ENCODE results near the gene ECM2. TPM values are rescaled to one million over a fixed set of nuclear protein-coding genes. Genes with fewer than 3 reads are reported as not detected.

Gene ECM2
- total RNA-seq, result 5.3 TPM

DNA sequence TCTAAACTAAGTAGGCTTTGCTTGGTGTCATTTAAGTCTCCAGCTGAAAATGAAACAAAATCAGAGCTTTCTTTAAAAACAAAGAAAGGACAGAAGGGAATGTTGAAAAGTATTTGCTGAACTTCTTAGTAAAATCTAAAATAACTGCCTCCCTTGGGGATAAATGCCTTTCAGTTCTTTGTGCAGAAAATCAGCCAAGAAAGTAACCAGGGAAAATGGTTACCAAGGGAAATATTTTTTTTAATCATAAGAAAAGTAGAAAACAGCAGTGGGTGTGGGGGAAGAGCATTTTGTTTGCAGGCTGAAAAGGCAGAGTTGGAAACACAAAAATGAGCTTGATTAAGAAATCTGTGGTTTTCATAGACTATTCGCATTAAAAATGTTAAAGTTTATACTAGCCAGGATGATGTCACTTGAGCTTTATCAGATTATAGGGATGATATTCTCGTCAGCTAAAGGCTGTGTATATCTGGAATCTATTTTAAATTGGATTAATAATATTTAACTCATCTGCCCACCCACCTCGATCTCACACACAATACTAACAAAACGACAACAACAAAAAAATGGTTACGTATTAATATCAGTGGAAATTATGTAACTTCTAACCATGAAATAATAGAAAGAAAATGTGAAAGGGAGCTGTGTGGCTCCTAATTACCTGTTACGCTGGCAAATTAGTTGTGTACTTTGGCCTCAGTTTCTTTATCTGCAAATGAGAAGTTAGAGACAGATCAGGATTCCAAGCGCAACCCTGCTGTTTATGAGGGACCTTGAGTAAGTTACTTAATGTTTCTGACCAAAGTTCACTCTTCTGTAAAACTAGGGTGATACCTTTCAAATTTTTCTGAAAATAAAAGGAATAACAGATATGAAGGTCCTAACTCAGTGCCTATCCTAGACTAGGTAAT is at the start of gene ECM2:
ECM2 (minus strand) TSS at position 51 of the 911 bp plus-strand sequence. CDS start 13,124 bp downstream, outside the sequence.

DNA sequence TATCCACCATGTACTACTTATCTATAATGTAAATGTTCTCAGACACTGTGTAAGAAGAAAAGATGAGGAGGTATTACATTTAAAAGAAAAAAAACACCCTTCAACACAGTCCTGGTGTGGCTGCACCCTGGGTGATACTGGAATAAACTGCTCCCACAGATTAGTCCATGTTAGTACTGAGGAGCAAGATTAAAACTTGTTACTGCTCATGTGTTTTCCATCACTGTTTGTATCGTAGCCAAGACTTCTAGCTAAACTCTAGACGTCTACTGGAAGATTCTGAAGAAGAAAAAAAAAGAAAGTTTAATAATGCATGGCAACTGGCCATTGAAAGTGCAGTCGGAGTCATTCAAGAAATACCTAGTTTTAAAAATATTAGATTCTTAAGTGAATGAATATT is 53.5 kb downstream of the ECM2 start, which contains the start of gene ASPN:
ASPN (minus strand) TSS at position 178 of the 400 bp plus-strand sequence.

Small RNAs within 50 kb of the gene (small RNA-seq; reads per million reads assigned to genes)
- gene AL157827.1, result not detected
- gene MIR4670, result not detected

Other genes starting within 250 kb of the ECM2 start
- 136 TPM for gene IARS1, start 242.3 kb downstream of the ECM2 start, total RNA-seq
- gene NOL8, start 210.6 kb downstream of the ECM2 start, total RNA-seq, result 19.1 TPM
- gene CENPP, start 210.0 kb downstream of the ECM2 start, total RNA-seq, result 6.5 TPM
- gene OGN, start 131.4 kb downstream of the ECM2 start, total RNA-seq, result 11.8 TPM
- 1.6 TPM for gene OMD, start 111.5 kb downstream of the ECM2 start, total RNA-seq
- 2.3 TPM for gene ASPN, start 53.5 kb downstream of the ECM2 start, total RNA-seq
- 11.1 TPM for gene IPPK, start 134.1 kb upstream of the ECM2 start, total RNA-seq
- 36.0 TPM for gene BICD2, start 228.8 kb upstream of the ECM2 start, total RNA-seq